GM23248 (cell line): ENCODE results near the gene PPFIBP1. TPM values are rescaled to one million over a fixed set of nuclear protein-coding genes. Genes with fewer than 3 reads are reported as not detected.
A peak's percentile ranks its signal among the peaks of the same experiment; 100 is the strongest.
"Not testable (repeated sequence)": the region's sequence is repeated elsewhere in the genome, so short reads cannot be mapped to it uniquely, and the experiment has no call there.

Experiments used
- DNase-seq: peaks from one replicate; pipeline ENCODE4 v3.0.0-alpha.2; 2015
- H2AFZ ChIP-seq: fragments of 200-600 bp; sonication (generic); 2 replicates; pipeline ENCODE4 v1.6.1; 2016; ENCODE audit warnings: antibody characterized with exemption
- H3F3A ChIP-seq: fragments of 200-600 bp; sonication (generic); 2 replicates; pipeline ENCODE4 v1.6.1; 2016; ENCODE audit warnings: mild to moderate bottlenecking, antibody characterized with exemption, mixed run types; ENCODE audit not compliant: insufficient read depth
- H3K27ac ChIP-seq: fragments of 200-600 bp; sonication (generic); 2 replicates; pipeline ENCODE4 v1.5.1; 2016; ENCODE audit warnings: mild to moderate bottlenecking
- H3K27me3 ChIP-seq: fragments of 200-600 bp; sonication (generic); replicated peaks from 2 replicates; pipeline ENCODE4 v1.6.1; 2016; ENCODE audit warnings: mild to moderate bottlenecking; ENCODE audit not compliant: insufficient read depth
- H3K36me3 ChIP-seq: fragments of 200-600 bp; sonication (generic); 2 replicates; pipeline ENCODE4 v1.6.1; 2016; ENCODE audit warnings: low read depth, mild to moderate bottlenecking
- H3K4me1 ChIP-seq: fragments of 200-600 bp; sonication (generic); 2 replicates; pipeline ENCODE4 v1.6.1; 2016; ENCODE audit warnings: mild to moderate bottlenecking; ENCODE audit not compliant: insufficient read depth
- H3K4me2 ChIP-seq: fragments of 200-600 bp; sonication (generic); one replicate; pipeline ENCODE4 v1.6.1; 2016; ENCODE audit warnings: mild to moderate bottlenecking; ENCODE audit not compliant: unreplicated experiment
- H3K4me3 ChIP-seq: fragments of 200-600 bp; sonication (generic); 2 replicates; pipeline ENCODE4 v1.5.1; 2016; ENCODE audit warnings: mild to moderate bottlenecking
- H3K79me2 ChIP-seq: fragments of 200-600 bp; sonication (generic); 2 replicates; pipeline ENCODE4 v1.6.1; 2016; ENCODE audit warnings: mild to moderate bottlenecking; ENCODE audit not compliant: insufficient read depth
- H3K9ac ChIP-seq: fragments of 200-600 bp; sonication (generic); 2 replicates; pipeline ENCODE4 v1.6.1; 2016; ENCODE audit warnings: mild to moderate bottlenecking
- H3K9me2 ChIP-seq: fragments of 200-600 bp; sonication (generic); 2 replicates; pipeline ENCODE4 v1.6.1; 2016; ENCODE audit warnings: mixed run types, mild to moderate bottlenecking, moderate library complexity; ENCODE audit not compliant: insufficient read depth
- H3K9me3 ChIP-seq: fragments of 200-600 bp; sonication (generic); one replicate; pipeline ENCODE4 v1.6.1; 2017; ENCODE audit warnings: low read depth
- H4K20me1 ChIP-seq: fragments of 200-600 bp; sonication (generic); 2 replicates; pipeline ENCODE4 v1.6.0; 2016; ENCODE audit not compliant: insufficient read depth
- EZH2 ChIP-seq: fragments of 200-600 bp; sonication (generic); IDR thresholded peaks from 2 replicates; pipeline ENCODE4 v1.6.1; 2018; ENCODE audit warnings: antibody characterized with exemption, mild to moderate bottlenecking; ENCODE audit not compliant: insufficient read depth, poor library complexity, severe bottlenecking
- EZH2phosphoT487 ChIP-seq: fragments of 200-600 bp; sonication (generic); IDR thresholded peaks from 2 replicates; pipeline ENCODE4 v1.6.1; 2018; ENCODE audit warnings: antibody characterized with exemption, moderate library complexity, mild to moderate bottlenecking, low read depth; ENCODE audit not compliant: insufficient read depth
- WGBS, 2 experiments: methylation state at CpG; one replicate each; pipeline ENCODE4 v1.1.6; 2015 to 2017; ENCODE audit warnings: low lambda C conversion rate in 2 of 2, low coverage in 1 of 2; ENCODE audit errors: missing lambda C conversion rate in 2 of 2; 5-methylcytosine and 5-hydroxymethylcytosine counted together
- in situ Hi-C: fragments of 300-500 bp; cut with MboI; formaldehyde crosslinking; loops from 2 replicates; pipeline ENCODE4 v1.15.0; 2020
- polyA plus RNA-seq: library from polyadenylated mRNA; unstranded; fragments of >200 nt; fragmentation: Nextera tagmentation; extraction: Ambion mirVana; gene quantifications from 2 replicates; pipeline ENCODE4 v1.2.1, GENCODE V29; 2016
- total RNA-seq: library from RNA; depleted of rRNA; stranded (reverse); fragments of >200 nt; shearing (Covaris generic); gene quantifications from 2 replicates; pipeline ENCODE4 v1.2.3, GENCODE V29; 2014

PPFIBP1 gene
- total and polyA plus RNA-seq, 2 experiments from 2014 or later: 86.0 to 101 TPM

DNA sequence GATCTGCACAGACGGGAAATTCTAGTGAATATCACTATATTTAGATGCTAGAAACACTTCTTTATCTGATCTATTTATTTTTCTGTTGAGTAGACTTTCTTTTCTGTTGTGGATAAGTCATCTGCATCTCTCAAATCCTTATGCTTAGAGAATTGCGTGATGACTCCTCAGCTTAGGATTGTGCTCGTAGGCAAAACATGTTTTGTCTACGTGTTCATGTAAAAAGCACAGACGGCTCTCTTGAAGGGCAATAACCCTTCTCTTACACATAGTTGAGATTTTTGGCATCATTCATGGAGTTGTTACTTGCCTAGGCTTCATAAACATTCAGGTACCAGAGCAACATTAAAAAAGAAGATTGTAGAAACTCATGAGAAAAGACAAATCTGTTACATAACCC lies 18.6 kb downstream of the PPFIBP1 start:
- Histone ChIP-seq H3F3A (peaks cover 48% of the 10 kb centered on the region), H3K4me3 (peak overlapping the region; percentile 47), H4K20me1 (no peaks in the 10 kb centered on the region), H2AFZ (no peak overlapping the region), H3K27ac (peak overlapping the region; percentile 90), H3K4me2 (peak overlapping the region; percentile 79), H3K4me1 (peaks cover 54% of the 10 kb centered on the region), H3K9me3 (no peaks in the 10 kb centered on the region), H3K9me2 (no peaks in the 10 kb centered on the region), H3K36me3 (no peaks in the 10 kb centered on the region), H3K79me2 (peaks cover 99% of the 10 kb centered on the region), H3K9ac (peak overlapping the region; percentile 61), H3K27me3 (no peaks in the 10 kb centered on the region)
- in situ Hi-C loops: no loop called here
- peak; percentile 96 for DNase-seq
- whole genome bisulfite sequencing, 2 experiments: 15 to 20% methylated on average over 5 of the region's 5 CpGs
- TF ChIP-seq EZH2phosphoT487: no peak
- no peak for TF ChIP-seq EZH2

DNA sequence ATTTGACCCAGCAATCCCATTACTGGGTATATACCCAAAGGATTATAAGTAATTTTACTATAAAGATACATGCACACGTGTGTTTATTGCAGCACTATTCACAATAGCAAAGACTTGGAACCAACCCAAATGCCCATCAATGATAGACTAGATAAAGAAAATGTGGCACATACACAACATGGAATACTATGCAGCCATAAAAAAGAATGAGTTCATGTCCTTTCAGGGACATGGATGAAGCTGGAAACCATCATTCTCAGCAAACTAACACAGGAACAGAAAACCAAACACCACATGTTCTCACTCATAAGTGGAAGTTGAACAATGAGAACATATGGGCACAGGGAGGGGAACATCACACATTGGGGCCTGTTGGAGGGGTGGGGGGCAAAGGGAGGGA lies 20.9 kb downstream of the PPFIBP1 start:
- H3K9ac ChIP-seq, H3K9me2 ChIP-seq, H3K4me3 ChIP-seq, H3K4me2 ChIP-seq, H3K27ac ChIP-seq, H2AFZ ChIP-seq, H4K20me1 ChIP-seq, in situ Hi-C loops, H3K27me3 ChIP-seq, DNase-seq, H3K9me3 ChIP-seq, H3K36me3 ChIP-seq: not testable (repeated sequence)
- Histone ChIP-seq H3F3A (peaks cover 52% of the 10 kb centered on the region), H3K79me2 (peaks cover 92% of the 10 kb centered on the region), H3K4me1 (peaks cover 48% of the 10 kb centered on the region)
- 94 to 100% methylated on average over 1 of the region's 1 CpG for WGBS, 2 experiments

DNA sequence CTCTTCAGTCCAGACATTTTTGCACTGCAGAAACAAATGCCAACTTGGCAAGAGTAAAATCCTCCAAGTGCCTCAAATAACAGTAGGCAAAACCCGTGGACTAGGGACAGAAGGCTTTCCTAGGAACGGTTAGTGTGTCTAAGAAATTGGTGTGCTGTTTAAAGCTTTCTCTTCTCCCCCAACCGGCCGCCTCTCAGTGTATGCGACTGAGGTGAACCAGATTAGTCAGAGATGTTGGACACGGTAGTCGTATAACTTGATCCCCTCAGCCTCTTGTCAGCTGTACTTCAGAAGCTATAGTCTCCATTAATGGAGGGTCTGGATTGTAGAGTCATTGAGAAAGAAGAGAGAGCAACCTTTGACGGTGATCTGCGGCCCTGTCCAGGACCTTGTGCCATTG lies 21.7 kb downstream of the PPFIBP1 start:
- H3K4me1 ChIP-seq: peaks cover 51% of the 10 kb centered on the region
- no peaks in the 10 kb centered on the region for H3K27me3 ChIP-seq
- peaks cover 56% of the 10 kb centered on the region for H3F3A ChIP-seq
- TF ChIP-seq EZH2phosphoT487 (no peak), EZH2 (no peak)
- DNase-seq: no peak
- no peak overlapping the region for H3K4me3 ChIP-seq
- H3K9me3 ChIP-seq: no peaks in the 10 kb centered on the region
- H2AFZ ChIP-seq: no peak overlapping the region
- no peak overlapping the region for H3K4me2 ChIP-seq
- peaks cover 91% of the 10 kb centered on the region for H3K79me2 ChIP-seq
- in situ Hi-C loops: no loop called here
- H3K9me2 ChIP-seq: no peaks in the 10 kb centered on the region
- H3K9ac ChIP-seq: no peak overlapping the region
- WGBS, 2 experiments: 84 to 85% methylated on average over 9 of the region's 9 CpGs
- H3K36me3 ChIP-seq: no peaks in the 10 kb centered on the region
- H3K27ac ChIP-seq: no peak overlapping the region
- no peaks in the 10 kb centered on the region for H4K20me1 ChIP-seq

DNA sequence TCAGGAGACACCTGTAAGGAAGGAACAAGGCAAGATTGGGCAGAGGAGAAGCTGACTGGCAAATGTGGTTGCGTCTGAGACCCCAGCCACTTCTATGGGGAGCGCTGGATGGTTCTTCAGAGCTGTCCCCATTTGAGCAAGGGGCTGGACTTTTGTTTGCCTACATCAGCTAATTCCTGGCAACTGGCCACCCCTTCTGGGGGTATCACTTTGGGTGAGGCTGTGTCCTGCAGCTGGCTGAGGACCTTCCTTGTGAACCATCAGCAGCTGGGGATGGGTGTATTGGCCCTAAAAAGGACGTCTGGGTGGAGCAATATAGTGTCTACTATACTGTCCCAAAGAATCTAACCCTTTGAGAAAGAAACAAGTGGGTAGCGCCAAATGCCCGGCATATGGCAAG lies 23.6 kb downstream of the PPFIBP1 start:
- Histone ChIP-seq H3K36me3 (no peaks in the 10 kb centered on the region), H3K27me3 (no peaks in the 10 kb centered on the region), H2AFZ (no peak overlapping the region), H3K9me3 (no peaks in the 10 kb centered on the region), H3K79me2 (peaks cover 91% of the 10 kb centered on the region), H3K27ac (peak overlapping the region; percentile 99), H3K9ac (no peak overlapping the region), H3F3A (peaks cover 57% of the 10 kb centered on the region), H3K9me2 (no peaks in the 10 kb centered on the region), H3K4me1 (peaks cover 54% of the 10 kb centered on the region), H4K20me1 (no peaks in the 10 kb centered on the region), H3K4me2 (no peak overlapping the region), H3K4me3 (no peak overlapping the region)
- WGBS, 2 experiments: 90 to 93% methylated on average over 5 of the region's 5 CpGs
- no peak for DNase-seq
- TF ChIP-seq EZH2 (no peak), EZH2phosphoT487 (no peak)
- in situ Hi-C loops: no loop called here
